T-helper 1 cell (primary cell): ENCODE results near the gene TST.
"Not testable (repeated sequence)": the region's sequence is repeated elsewhere in the genome, so short reads cannot be mapped to it uniquely, and the experiment has no call there.

Source experiments
- DNase-seq, 5 donors: peaks; one replicate each; pipeline ENCODE4 v3.0.0-alpha.2; 2012 to 2020

The TST gene

GRCh38 chr22:37012956-37013355 is 6.3 kb downstream of the TST start:
- DNase-seq = no peak

- no peak for DNase-seq
Measured at GRCh38 chr22:37012262-37012904, 6.9 kb downstream of the TST start.

GRCh38 chr22:37011472-37011871 is 7.8 kb downstream of the TST start:
- no peak for DNase-seq

- DNase-seq = no peak
Measured at GRCh38 chr22:37010976-37011375, 8.3 kb downstream of the TST start.

GRCh38 chr22:37010174-37010573 is 9.1 kb downstream of the TST start:
- DNase-seq = no peak

GRCh38 chr22:37009490-37009889 is 9.8 kb downstream of the TST start:
- DNase-seq = no peak

GRCh38 chr22:37008365-37008764 is 10.9 kb downstream of the TST start:
- no peak for DNase-seq

GRCh38 chr22:37007651-37008050 is 11.6 kb downstream of the TST start:
- no peak for DNase-seq

- DNase-seq = no peak
Measured at GRCh38 chr22:37002633-37003032, 16.6 kb downstream of the TST start.

- no peak for DNase-seq
Measured at GRCh38 chr22:37001826-37002225, 17.4 kb downstream of the TST start.

GRCh38 chr22:37000676-37001534 is 18.3 kb downstream of the TST start:
- no peak for DNase-seq

GRCh38 chr22:36999463-36999862 is 19.8 kb downstream of the TST start:
- no peak for DNase-seq

- DNase-seq = no peak
Measured at GRCh38 chr22:36998620-36999351, 20.5 kb downstream of the TST start.

GRCh38 chr22:36997746-36998145 is 21.5 kb downstream of the TST start:
- DNase-seq = no peak

- no peak for DNase-seq
Measured at GRCh38 chr22:36991206-36991605, 28.0 kb downstream of the TST start.

GRCh38 chr22:36990457-36990856 is 28.8 kb downstream of the TST start:
- no peak for DNase-seq

- not testable (repeated sequence) for DNase-seq
Measured at GRCh38 chr22:36989012-36989411, 30.2 kb downstream of the TST start.

GRCh38 chr22:36988075-36988832 is 31.0 kb downstream of the TST start:
- no peak for DNase-seq

GRCh38 chr22:36986242-36986821 is 32.9 kb downstream of the TST start:
- peak in 2 of 5 donors; percentile 4 to 29 for DNase-seq

GRCh38 chr22:36985211-36985889 is 33.9 kb downstream of the TST start:
- no peak for DNase-seq

- DNase-seq = no peak
Measured at GRCh38 chr22:36982136-36982535, 37.1 kb downstream of the TST start.

- DNase-seq = no peak
Measured at GRCh38 chr22:36981247-36981775, 37.9 kb downstream of the TST start.
